Fibroblast of mammary gland (primary cell): ENCODE measurements around the gene TRIM24.
A peak's percentile ranks its signal among the peaks of the same experiment; 100 is the strongest.
"Not testable (repeated sequence)": the region's sequence is repeated elsewhere in the genome, so short reads cannot be mapped to it uniquely, and the experiment has no call there.

Experiments used
- DNase-seq: peaks from one replicate; pipeline ENCODE4 v3.0.0-alpha.2; 2010; ENCODE audit warnings: low read depth
- H3K4me3 ChIP-seq: 2 replicates; pipeline ENCODE4 v1.5.1; 2011; ENCODE audit warnings: low read depth, mild to moderate bottlenecking, low read length, moderate library complexity; ENCODE audit not compliant: control insufficient read depth
- TF ChIP-seq, protein P1 (sequence below): conservative IDR thresholded peaks from 2 replicates; pipeline ENCODE4 v1.5.1; 2011; ENCODE audit warnings: low read depth, low read length, inconsistent platforms; ENCODE audit not compliant: control insufficient read depth, insufficient read depth

The TRIM24 gene

DNA sequence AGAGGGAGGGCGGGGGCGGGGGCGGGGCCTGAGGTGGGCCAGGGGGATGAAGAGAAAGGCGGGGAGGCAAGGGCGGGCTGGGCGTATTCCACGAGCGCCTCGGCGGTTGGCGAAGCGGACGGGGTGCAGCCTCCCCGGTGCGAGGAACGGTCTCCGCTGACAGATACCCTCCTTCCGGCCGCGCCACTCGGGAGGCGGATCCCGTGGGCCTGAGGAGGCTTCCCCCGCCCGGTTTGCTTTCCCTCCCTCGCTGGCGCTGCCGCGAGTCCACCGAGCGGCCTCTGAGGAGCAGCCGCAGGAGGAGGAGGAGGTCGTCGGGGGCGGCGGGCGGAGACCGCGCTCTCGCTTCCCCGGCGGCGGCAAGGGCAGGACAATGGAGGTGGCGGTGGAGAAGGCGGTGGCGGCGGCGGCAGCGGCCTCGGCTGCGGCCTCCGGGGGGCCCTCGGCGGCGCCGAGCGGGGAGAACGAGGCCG lies at the start of gene TRIM24:
TSS of gene TRIM24 (plus strand) at position 84 of the 473 bp plus-strand sequence. CDS start at position 374, 290 bp downstream.
- peak within 1 kb of the TSS; percentile 70 for H3K4me3 ChIP-seq
- TF ChIP-seq, protein P1, sequence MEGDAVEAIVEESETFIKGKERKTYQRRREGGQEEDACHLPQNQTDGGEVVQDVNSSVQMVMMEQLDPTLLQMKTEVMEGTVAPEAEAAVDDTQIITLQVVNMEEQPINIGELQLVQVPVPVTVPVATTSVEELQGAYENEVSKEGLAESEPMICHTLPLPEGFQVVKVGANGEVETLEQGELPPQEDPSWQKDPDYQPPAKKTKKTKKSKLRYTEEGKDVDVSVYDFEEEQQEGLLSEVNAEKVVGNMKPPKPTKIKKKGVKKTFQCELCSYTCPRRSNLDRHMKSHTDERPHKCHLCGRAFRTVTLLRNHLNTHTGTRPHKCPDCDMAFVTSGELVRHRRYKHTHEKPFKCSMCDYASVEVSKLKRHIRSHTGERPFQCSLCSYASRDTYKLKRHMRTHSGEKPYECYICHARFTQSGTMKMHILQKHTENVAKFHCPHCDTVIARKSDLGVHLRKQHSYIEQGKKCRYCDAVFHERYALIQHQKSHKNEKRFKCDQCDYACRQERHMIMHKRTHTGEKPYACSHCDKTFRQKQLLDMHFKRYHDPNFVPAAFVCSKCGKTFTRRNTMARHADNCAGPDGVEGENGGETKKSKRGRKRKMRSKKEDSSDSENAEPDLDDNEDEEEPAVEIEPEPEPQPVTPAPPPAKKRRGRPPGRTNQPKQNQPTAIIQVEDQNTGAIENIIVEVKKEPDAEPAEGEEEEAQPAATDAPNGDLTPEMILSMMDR = no peak
- DNase-seq = no peak

DNA sequence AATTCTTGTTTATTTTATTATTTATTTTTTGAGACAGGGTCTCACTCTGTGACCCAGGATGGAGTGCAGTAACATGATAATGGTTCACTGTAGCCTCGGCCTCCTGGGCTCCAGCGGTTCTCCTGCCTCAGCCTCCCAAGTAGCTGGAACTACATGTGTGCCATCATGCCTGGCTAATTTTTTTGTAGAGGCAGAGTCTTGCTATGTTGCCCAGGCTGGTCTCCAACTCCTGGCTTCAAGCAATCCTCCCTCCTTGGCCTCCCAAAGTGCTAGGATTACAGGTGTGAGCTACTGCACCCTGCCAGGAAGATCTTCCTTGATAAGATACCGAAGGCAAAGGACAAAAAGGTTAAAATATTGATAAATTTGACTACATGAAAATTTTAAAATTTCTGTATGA lies 48.0 kb upstream of the TRIM24 start:
- H3K4me3 ChIP-seq, DNase-seq: not testable (repeated sequence)

GRCh38 chr7:138412921-138413320 lies 47.1 kb upstream of the TRIM24 start:
- DNase-seq, H3K4me3 ChIP-seq: not testable (repeated sequence)

GRCh38 chr7:138417078-138417700 lies 42.9 kb upstream of the TRIM24 start:
- TF ChIP-seq, protein P1 = no peak
- H3K4me3 ChIP-seq = no peak overlapping the region
- DNase-seq = no peak

DNA sequence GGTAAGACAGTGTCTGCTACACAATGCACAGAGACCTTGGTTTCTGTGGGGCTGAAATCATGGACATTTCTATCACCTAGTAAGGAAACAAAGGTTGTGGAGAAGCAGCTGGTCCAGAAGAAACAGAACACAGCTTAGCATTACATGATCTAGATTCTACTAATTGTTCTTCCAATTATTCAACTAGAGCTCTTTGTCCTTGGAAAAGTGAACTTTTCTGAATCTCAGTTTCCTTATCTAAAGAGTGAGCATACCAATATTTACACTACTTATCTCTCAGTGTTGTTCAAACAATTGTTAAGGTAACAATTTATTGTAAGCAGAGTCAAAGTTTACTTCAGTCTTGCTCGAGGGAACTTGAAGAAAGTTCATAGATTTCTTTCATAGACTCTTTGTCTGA lies 42.3 kb upstream of the TRIM24 start:
- TF ChIP-seq, protein P1 = no peak
- H3K4me3 ChIP-seq = no peak overlapping the region

DNA sequence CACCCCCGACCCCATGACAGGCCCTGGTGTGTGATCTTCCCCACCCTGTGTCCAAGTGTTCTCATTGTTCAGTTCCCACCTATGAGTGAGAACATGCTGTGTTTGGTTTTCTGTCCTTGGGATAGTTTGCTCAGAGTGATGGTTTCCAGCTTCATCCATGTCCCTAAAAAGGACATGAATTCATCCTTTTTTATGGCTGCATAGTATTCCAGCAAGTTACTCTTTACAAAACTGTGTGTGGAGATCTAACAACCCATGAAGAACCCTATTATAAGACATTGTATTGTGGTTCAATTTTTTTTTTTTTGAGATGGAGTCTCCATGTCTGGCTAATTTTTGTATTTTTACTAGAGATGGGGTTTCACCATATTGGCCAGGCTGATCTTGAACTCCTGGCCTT lies 41.7 kb upstream of the TRIM24 start:
- H3K4me3 ChIP-seq, DNase-seq: not testable (repeated sequence)

More for the DNA sequence above, 42.3 kb upstream of the TRIM24 start:
- DNase-seq = no peak

GRCh38 chr7:138425026-138425425 lies 35.0 kb upstream of the TRIM24 start:
- no peak for DNase-seq
- TF ChIP-seq, protein P1 = no peak
- no peak overlapping the region for H3K4me3 ChIP-seq

DNA sequence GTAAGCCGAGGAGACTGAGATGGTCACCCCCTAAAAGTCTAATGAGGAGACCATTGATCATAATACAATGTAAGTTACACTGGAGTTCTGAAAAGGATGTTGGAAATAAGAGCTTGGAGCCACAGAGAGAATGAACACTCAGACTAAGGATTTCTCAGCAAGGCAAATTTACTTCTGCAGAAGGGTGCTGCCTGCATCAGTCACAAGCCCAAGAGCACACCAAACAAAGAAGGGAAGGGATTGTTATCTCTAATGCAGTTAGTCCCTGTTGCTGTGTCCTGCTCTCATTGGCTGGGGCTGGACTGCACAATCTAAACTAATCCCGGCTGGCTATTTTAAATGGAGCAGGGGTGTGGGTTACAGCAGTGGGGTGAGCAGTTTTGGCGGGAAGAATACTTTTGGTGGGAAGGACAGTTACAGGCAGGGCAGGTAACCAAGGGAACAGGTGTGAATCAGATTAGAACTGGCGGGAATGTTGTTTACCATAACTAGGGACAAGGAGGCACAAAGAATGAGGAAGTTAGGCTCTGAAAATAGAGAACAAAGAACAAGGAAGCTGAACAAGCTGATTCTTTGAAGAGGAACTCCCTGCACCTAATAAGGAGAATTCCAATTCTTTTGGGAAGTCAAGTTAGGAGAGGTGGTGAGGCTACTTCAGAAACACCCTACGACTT lies 30.3 kb upstream of the TRIM24 start:
- TF ChIP-seq, protein P1 = no peak
- no peak overlapping the region for H3K4me3 ChIP-seq
- DNase-seq = no peak
